ENCODE results near the gene APOBEC3A.
A peak's percentile ranks its signal among the peaks of the same experiment; 100 is the strongest.
"Not testable (repeated sequence)": the region's sequence is repeated elsewhere in the genome, so short reads cannot be mapped to it uniquely, and the experiment has no call there.

APOBEC3A gene

DNA sequence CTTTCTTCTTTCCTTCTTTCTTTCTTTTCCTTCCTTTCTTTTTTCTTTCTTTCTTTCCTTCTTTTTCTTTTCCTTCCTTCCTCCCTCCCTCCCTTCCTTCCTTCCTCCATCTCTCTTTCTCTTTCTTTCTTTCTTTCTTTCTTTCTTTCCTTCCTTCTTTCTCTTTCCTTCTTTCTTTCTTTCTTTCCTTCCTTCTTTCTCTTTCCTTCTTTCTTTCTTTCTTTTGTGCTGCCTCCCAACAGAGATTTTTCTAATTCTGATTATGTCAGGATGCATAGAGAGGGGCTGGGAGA lies 1.2 kb downstream of the APOBEC3A start:
- DNase-seq (ENCODE audit: low spot score): not testable (repeated sequence)

DNA sequence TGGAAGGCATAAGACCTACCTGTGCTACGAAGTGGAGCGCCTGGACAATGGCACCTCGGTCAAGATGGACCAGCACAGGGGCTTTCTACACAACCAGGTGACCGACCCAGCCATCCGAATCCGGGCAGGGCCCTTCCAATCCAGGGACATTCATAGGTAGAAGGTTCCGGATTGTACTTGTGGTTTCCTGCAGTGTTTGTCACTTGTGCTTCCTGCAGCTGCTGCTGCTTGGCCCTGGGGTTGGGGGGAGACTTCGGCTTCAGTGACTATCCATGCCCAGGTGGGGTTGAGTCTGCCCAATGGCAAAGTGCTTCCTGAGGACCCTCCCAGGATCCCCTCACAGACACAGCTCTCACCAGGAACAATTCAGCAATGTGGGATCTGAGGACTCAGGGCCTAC lies 2.2 kb downstream of the APOBEC3A start:
- no peak for DNase-seq (ENCODE audit: low spot score)

DNA sequence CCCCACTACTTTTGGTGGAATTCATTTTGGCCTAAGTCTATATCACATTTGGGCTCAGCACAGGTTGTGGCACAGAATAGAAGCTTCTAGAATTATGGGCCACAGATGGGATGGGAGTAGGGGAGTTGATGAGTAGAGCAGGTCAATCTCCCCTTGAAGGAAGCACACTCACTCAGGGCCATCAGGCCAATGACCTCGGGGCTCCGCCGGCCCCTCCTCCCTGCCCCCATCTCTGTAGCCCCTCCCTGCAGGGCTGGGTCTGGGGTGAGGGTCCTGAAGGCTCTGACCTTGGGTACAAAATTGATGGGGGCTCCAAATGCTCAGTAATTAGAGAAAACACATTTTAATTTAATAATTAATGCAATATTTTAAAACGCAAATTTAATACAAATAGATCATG lies 3.3 kb downstream of the APOBEC3A start:
- DNase-seq (ENCODE audit: low spot score): not testable (repeated sequence)

DNA sequence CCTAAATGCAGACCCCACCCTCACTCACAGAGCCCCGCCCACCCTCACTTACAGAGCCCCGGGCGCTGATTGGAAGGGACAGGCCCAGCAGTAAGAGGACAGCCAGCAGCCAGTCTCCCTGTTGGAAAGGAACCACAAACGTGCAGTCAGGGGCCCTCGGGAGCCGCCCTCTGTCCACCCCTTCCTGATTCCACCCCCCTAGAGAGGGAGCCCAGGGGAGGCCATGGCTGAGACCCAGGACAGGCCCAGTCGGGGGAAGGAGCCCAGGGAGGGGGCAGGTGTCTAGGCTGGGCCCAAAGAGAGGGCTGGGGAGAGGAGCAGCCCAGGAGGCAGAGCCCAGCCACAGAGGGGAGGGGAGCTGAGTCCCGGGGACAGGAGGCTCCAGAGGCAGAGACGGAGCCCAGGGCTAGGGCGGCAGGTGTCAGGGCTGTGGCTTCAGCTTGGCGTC lies 5.9 kb downstream of the APOBEC3A start:
- not testable (repeated sequence) for DNase-seq (ENCODE audit: low spot score)

DNA sequence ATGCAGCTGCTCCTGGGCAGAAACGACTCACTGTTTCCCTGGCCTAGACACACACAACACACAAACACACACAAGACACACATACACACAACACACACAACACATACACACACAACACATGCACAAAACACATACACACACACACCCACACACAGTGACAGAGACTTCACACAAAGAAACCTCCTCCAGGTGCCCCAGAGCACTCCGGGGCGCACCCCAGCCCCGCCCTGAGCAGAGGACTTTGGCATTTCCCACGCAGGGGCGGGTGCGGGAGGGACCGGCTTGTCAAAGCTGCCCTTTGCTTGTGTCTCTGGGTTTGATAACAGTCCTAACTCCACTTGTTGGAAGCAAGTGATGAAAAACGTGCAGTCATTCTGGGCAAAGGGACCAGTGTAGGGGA lies 6.5 kb downstream of the APOBEC3A start:
- no peak for DNase-seq (ENCODE audit: low spot score)

DNA sequence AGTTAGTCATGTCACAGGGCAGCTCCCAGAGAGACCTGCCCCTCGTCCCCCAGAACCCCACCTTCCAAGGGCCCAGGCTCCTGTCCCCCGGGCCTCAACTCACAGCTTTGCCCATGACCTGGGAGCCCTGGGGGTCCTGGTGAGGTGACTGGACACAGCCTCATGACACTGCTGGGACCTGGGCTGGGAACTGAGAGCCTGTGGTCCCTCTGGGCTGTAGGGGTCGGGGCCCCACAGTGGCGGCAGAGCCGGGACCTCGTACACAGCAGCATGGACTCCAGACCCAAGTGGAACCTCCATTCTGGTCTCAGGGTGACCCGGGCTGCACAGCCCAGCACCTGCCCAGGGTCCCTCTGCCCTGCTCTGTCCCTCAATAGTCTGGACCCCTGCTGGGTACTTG lies 6.9 kb downstream of the APOBEC3A start:
- no peak for DNase-seq (ENCODE audit: low spot score)

DNA sequence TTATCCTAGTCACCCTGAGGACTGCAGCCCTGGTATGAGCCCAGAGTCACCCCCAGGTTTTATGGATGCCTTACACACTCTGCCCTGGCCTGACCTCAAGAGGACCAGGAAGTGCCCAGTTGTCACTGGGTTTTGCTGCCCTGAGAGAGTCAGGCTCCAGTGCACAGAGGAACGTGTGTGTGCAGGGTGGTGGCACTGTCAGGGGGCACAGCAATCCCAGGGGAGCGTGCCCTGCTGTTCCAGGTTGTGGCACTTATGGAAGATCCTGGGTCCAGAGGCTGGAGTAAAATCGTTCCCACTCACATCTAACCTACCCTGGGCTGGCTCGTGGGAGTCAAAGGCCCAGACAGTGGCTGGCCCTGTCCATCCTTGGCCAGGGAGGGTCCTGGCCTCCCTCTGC lies 7.6 kb downstream of the APOBEC3A start:
- DNase-seq (ENCODE audit: low spot score): no peak

DNA sequence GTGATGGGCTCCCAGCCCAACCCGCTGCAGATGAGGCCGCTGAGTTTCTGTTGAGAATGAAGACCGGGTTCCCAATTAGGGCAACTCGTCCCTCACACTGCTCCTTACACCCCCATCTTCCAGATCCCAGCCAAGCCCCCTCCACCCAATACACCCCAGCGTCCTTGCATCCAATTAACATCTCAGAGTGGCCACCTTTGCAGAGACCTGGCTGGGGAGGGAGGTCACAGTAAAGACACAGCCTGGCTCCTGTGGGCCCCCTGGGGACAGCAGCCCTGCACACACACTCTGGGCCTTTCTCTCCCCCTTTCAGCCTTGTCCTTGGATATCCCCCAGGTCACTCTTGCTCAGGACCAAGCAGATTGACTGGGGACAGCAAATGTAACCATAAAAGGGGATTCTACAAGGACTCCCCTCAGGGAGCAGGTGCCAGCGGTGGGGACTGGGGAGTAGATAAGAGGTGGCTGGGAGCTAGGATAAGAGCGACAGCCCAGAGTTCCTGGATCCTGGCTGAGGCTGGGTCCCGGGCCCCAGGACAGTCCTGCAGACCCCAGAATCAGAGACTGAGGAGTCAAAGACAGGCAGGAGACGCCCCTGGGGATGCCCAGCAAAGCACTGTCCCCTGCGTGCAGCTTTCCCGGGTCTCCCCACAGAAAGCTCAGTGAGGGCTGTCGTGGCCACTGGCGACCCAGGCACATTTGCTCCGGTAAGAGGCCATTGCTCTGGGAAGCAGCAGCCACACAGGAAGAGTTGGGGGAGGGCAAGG lies 8.4 kb downstream of the APOBEC3A start:
- DNase-seq (ENCODE audit: low spot score): no peak

DNA sequence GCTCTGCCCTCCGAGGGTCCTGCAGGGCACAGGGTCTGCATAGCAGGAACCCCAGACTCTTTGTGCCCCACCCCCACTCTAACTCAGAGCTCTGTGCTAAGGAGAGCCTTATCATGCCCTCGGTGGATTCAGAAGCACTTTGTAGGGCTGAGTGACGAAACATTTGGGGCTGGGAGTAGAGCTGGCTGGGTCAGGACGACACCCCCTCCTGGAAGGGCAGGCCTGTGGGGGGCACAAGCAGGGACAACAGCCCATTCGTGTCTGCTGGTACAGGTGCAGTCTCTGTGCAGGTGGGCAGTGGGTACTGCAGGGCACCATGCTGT lies 8.9 kb downstream of the APOBEC3A start:
- DNase-seq (ENCODE audit: low spot score): no peak

DNA sequence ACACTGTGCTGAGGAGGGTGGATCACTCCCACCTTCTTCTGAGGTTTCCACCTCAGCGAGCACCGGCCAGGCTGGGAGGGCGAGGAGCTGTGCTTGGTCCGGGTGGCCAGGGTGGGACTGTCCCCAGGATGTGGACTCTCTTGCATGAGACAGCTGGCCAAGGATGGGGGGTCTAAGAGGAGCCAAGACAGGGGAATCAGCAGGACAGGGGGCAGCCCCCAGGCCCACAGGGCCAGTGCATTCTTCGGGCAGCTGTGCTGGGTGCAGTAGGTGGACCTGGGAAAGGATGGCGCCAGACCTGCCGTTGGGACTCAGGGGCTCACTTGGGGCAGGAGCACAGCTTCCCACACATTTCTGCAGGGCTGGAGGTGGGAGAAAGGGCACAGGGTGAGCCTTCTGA lies 9.5 kb downstream of the APOBEC3A start:
- DNase-seq (ENCODE audit: low spot score): no peak

DNA sequence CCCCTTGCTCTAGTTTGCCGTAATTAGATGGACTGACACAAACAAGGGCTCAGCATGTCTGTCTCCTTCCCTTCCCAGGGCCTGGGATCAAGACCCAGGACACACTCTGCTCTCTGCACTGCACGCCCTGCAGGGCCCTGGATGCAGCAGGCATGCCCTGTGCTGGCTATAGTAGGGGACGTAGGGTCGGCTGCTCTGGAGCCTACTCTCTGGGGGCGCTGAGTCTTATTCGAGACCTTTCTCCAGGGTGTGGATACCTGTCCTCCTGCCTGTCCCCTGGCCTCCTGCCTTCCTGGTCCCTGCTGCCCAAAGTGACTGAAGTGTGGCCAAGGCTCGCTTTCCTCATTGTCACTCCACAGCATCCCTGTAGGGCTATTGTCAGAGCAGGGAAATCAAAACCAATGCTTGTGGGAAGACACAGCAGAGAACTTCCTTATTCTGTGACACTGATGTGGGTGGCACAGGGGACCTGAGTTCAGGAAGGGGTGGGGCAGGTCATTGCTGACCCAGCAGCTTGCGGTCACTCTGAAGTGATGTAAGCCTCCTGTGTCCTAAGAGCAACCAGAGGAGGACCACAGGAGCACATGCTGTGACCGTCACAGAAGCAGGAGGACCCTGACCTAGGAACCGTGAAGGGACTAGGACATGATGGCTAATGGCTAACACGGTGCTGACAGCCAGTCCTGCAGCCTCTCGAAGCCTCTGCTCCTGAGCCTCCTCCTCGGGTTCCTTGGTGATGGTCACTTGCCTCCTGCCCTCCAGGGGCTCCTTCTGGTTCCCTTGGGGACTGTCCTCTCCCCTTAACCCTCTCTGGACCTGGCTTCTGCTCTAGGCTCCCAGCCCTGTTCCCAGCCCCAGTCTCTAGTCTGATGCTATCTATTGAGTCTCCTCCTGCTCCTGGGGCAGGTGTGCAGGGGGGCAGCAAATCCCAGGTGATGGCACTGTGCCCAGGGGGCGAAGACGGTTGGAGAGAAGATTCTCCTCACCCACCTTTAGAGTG lies 10.3 kb downstream of the APOBEC3A start:
- DNase-seq (ENCODE audit: low spot score): no peak

DNA sequence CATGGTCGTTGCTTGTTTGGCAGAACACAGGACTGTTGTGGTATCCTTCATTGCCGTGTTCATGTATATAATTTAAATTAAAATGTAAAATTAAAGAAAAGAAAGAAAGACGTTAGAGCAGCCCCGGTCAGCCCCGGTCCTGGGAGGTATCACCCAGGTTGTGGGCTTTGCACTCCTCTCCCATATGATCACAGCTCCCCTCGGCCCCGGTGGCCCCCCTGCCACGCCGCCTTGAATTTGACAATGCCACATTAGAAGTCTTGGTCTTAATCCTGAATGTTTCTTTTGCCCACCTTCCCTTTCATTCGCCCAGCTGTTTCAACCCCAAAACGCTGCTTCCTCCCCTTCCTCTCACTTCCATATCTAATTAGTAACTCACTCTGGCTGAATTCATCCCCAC lies 11.4 kb downstream of the APOBEC3A start:
- no peak for DNase-seq (ENCODE audit: low spot score)

DNA sequence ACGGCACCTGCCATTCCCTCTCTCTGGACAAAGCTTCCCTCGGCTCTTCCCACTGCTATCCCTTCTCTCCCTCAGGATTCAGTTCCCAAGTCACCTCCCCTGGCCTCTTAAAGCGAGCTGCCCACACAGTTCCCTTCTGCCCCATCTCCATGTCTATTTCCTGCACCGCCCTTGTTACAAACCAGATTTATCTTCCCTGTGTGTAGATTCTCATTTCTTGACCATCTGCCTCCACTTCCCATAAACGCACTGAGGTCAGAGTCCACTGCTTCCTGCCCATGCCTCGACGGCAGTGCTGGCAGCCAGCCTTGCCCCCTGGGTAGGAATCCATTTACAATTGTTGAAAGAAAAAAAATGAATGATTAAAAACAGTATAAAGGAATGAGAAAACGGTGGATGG lies 13.1 kb downstream of the APOBEC3A start:
- no peak for DNase-seq (ENCODE audit: low spot score)

DNA sequence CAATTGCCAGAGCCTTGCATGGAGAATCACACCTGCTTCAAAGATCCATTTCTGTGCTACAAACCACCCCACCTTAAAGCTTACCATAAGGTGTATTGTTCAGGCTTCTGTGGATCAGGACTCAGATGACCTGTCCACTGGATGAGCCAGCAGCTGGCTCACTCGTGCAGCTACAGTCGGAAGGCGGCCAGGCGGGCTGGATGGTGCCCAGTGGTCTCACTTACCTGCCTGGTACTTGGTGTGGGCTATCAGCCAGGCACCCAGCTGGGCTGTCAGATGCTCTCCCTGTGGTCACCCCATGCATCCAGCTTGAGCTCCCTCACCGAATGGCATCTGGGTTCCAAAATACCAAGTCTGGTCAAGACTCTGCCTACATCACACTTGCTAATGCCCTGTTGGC lies 13.8 kb downstream of the APOBEC3A start:
- DNase-seq (ENCODE audit: low spot score): no peak

DNA sequence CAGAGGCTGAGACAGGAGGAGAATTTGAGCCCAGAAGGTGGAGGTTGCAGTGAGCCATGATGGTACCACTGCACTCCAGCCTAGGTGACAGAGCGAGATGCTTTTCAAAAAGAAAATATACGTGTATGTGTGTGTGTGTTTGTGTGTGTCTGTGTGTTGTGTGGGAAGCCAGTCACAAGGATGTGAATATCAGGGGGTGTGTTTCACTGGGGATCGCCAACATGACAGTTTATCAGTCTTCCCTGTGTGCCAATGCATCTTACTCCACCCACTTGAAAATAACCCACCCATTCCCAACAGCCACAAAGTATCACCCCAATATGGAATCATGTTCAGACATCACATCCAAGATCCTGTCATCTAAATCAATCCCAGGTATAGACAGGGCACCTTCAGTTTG lies 14.4 kb downstream of the APOBEC3A start:
- DNase-seq (ENCODE audit: low spot score): no peak

DNA sequence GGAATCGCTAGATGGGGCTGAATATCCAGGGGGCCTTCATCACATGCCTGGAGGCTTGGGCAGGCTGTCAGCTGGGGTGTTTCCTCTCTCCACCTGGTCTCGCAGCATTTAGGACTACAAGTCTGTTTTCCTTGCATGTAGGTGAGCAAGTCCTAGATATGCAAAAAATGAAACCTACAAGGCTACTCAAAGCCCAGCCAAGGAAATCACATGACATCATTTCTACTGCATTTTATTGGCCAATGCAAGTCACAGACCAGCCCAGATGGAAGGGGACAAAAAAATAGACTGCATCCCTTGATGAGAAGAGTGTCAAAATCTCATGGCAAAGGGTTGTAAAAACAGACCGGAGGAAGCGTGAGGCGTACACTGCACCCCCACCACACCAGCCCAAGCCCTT lies 15.1 kb downstream of the APOBEC3A start:
- no peak for DNase-seq (ENCODE audit: low spot score)

DNA sequence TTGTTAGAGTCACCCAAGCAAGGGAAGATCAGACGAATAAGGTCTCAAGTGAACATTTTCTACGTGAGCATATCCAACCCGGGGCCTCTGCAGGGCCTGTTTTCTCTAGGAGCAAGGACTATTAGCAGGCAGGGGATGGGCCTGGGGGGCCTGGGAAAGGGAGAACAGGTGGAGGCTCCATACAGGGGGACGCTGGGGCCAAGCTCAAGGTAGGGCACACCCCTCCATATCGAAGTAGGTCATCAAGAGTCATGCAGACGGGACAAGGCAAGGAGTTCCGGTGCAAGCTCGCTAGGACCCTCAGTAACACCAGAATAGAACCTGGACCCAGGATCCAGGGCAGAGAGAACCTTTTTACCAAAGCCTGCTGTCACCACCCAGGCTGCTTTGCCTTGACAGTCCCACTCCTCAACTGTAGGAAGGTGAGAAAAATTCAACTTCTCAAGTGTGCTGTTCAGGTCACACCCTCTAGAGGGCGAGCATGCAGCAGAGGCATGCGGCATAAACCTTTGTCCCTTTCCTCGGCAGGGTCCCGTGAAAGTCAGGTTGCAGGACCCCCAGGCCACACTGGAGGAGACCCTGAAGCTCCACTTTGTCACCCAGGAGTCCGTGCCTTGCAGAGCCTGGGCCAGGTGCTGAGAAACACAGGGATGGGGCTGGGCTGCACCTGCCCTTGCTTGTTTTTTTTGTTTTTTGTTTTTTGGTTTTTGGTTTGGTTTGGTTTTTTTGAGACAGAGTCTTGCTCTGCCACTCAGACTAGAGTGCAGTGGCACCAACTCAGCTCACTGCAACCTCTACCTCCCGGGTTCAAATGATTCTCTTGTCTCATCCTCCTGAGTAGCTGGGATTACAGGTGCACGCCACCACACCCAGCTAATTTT lies 16.1 kb downstream of the APOBEC3A start:
- DNase-seq (ENCODE audit: low spot score): peak; percentile 36

DNA sequence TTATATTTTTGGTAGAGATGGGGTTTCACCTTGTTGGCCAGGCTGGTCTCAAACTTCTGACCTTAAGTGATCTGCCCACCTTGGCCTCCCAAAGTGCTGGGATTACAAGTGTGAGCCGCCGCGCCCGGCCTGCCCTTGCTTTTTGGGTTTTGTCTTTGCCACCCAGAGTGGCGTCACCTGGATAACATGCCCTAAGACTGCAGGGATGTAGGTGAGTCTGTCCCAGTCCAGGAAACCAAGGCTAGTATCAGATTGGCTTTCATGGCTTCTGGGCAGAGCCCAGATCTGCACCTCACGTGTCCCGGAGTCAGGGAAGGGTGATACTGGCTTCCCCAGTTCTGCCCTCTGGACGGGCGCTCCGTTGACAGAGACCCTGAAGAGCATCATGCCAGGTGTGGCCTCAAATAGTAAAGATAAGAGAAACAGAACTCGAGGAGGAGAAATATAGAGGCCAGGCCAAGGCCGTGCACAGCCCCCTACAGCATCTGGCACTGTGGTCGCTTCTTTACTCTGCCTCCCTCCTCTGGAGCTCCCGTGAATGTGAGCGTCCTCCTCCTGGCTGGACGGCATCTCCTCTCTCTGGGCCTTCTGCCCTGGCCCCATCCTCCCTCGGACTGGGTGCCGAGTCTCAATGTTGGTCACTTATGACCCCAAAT lies 16.9 kb downstream of the APOBEC3A start:
- DNase-seq (ENCODE audit: low spot score): no peak

DNA sequence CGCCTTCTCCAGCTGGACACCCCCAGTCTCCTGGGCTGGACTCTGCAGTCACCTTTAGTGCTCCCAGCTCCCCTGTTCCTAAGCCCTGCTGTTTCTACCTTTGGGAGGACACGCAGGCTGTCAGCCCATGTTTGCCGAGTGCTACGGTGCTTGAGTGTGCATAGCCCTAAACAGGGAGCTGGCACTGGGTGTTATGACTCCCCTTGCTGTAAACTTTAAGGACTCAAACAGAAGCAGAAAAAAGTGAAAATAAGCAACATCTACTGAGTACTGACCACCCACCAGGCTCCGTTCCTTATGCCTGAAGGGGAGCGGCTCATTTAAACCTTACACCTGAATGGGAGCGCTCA lies 17.4 kb downstream of the APOBEC3A start:
- DNase-seq (ENCODE audit: low spot score): no peak

DNA sequence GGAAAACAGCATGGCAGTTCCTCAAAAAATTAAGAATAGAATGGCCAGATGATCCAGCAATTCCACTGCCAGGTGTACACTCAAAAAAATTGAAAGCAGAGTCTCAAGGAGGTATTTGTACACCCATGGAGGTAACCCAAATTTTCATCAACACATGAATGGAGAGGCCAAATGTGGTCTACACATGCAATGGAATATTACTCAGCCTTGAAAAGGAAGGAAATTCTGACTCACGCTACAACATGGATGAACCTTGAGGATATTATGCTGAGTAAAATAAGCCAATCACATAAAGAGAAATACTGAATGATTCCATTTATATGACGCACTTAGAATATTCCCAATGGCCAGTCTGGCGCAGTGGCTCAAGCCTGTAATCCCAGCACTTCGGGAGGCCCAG lies 19.9 kb downstream of the APOBEC3A start:
- not testable (repeated sequence) for DNase-seq (ENCODE audit: low spot score)

DNA sequence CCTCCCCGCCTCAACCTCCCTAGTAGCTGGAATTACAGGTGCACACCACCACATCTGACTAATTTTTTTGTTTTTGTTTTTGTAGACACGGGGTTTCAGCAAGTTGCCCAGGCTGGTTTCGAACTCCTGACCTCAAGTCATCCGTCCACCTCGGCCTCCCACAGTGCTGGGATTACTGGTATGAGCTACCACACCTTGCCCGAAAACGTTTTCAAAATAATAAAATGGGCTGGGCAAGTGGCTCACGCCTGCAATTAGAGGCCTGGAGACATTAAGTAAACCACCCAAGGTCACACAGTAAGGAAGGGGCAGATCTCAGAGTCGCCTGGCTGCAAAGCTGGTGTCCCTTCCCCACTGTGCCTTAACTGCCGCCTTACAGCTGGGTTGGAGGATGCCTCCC lies 23.2 kb downstream of the APOBEC3A start:
- not testable (repeated sequence) for DNase-seq (ENCODE audit: low spot score)
